ENCODE measurements around the gene MPC1. TPM values are rescaled to one million over a fixed set of nuclear protein-coding genes. Genes with fewer than 3 reads are reported as not detected.

Gene MPC1
- total RNA-seq, 3 donors from 2014 or later: 37.4 to 66.9 (median 65.7) TPM

DNA sequence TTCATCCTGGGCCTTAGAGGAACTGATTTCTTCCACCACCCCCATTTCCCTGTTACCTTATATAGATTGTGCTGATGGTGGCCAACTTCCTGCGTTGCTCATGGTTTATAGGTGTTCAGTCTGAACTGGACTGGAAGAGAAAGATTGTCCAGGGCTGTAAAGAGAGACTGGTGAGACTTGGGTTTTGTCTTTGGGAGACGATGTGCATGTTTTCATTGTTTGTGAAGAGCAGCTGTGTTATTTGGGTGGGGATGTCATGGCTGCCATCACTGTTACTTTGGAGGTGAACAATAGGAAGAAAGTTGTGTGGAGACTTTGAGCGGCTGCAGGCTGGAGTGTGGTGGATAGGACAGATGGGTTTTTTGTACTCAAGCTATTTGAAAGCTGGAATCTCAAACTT is 15.6 kb upstream of the MPC1 start:
- Histone ChIP-seq H3K27ac (no peak overlapping the region), H3K4me3 (no peak overlapping the region), H3K27me3 (peaks cover 0 to 14% of the 10 kb centered on the region in 2 donors), H3K4me1 (no peaks in the 10 kb centered on the region), H3K36me3 (no peaks in the 10 kb centered on the region), H3K9me3 (no peaks in the 10 kb centered on the region)
- intact Hi-C loops (cut with DNase I; ENCODE audit: low total_unique reads): no loop called here
- TF ChIP-seq, protein P1, sequence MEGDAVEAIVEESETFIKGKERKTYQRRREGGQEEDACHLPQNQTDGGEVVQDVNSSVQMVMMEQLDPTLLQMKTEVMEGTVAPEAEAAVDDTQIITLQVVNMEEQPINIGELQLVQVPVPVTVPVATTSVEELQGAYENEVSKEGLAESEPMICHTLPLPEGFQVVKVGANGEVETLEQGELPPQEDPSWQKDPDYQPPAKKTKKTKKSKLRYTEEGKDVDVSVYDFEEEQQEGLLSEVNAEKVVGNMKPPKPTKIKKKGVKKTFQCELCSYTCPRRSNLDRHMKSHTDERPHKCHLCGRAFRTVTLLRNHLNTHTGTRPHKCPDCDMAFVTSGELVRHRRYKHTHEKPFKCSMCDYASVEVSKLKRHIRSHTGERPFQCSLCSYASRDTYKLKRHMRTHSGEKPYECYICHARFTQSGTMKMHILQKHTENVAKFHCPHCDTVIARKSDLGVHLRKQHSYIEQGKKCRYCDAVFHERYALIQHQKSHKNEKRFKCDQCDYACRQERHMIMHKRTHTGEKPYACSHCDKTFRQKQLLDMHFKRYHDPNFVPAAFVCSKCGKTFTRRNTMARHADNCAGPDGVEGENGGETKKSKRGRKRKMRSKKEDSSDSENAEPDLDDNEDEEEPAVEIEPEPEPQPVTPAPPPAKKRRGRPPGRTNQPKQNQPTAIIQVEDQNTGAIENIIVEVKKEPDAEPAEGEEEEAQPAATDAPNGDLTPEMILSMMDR (IDR thresholded peaks at IDR 0.05): no peak
- TF ChIP-seq POLR2AphosphoS5 (IDR thresholded peaks at IDR 0.05) (no peak), POLR2A (IDR thresholded peaks at IDR 0.05) (no peak)
- no peak for DNase-seq (ENCODE audit: low spot score in 2 of 2)

DNA sequence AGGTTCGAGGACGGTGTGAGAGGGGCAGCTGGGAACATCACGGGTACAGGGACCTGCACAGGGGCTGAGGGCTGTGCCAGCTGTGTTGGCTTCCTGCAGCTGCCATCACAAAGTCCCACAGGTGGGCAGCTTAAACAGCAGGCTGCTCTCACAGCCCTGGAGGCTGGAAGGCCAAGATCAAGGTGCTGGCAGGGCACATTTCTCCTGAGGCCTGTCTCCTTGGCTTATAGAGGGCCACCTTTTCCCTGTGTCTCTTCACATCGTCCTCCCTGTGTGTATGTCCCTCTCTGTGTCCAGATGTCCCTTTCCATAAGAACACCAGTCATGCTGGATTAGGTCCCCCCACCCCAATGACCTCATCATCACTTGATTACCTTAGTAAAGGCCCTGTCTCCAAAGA is 15.1 kb upstream of the MPC1 start:
- Histone ChIP-seq H3K9me3 (no peaks in the 10 kb centered on the region), H3K4me3 (no peak overlapping the region), H3K27ac (no peak overlapping the region), H3K36me3 (no peaks in the 10 kb centered on the region), H3K27me3 (peaks cover 0 to 14% of the 10 kb centered on the region in 2 donors), H3K4me1 (no peaks in the 10 kb centered on the region)
- DNase-seq (ENCODE audit: low spot score in 2 of 2): no peak
- TF ChIP-seq, protein P1 (IDR thresholded peaks at IDR 0.05): no peak
- TF ChIP-seq POLR2A (IDR thresholded peaks at IDR 0.05): no peak
- intact Hi-C loops (cut with DNase I; ENCODE audit: low total_unique reads): no loop called here

DNA sequence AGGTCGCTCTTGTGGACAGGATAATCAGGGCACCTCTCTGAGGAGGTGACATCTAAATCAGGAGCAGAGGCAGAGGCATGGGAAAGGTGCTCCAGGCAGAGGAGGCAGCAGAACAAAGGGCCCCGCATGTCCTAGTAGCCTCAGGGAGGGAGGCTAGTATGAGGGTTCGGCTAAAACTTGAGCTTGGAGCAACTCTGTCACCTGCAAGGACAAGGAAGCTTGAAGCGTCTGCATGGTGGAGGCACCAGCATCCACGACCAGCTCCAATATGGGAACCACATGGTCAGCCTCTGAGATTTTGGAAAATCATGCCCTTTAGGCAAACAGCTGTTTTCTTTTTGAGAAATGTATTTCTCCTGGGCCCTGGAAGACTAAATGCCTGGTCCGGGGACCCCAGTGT is 13.0 kb upstream of the MPC1 start:
- H3K4me1 ChIP-seq: no peaks in the 10 kb centered on the region
- DNase-seq (ENCODE audit: low spot score in 2 of 2): no peak
- H3K36me3 ChIP-seq: no peaks in the 10 kb centered on the region
- peaks cover 0 to 14% of the 10 kb centered on the region in 2 donors for H3K27me3 ChIP-seq
- no peaks in the 10 kb centered on the region for H3K9me3 ChIP-seq
- TF ChIP-seq POLR2A (IDR thresholded peaks at IDR 0.05): no peak
- TF ChIP-seq, protein P1 (IDR thresholded peaks at IDR 0.05): no peak
- TF ChIP-seq POLR2AphosphoS5 (IDR thresholded peaks at IDR 0.05): no peak
- H3K27ac ChIP-seq: no peak overlapping the region
- H3K4me3 ChIP-seq: no peak overlapping the region
- intact Hi-C loops (cut with DNase I; ENCODE audit: low total_unique reads): no loop called here

DNA sequence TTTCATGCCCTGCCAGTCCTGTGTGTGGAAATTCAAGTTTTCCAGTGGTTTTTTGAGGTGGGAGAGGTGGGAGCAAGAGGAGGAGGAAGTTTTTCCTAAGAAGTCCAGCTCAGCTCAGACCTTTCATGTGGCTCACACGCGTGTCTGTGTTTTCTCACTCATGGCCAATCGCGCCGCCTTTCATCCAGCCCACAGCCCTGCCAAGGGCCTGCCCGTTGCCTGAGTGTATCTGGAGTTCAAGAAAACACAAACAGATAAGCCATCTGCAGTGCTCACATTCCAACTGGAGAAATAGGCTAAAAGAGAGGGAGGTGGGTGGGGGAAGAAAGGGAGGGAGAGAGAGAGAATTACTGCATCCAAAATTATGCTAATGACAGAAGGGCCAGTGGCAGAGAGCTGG is 12.6 kb upstream of the MPC1 start:
- no peaks in the 10 kb centered on the region for H3K9me3 ChIP-seq
- no peak overlapping the region for H3K27ac ChIP-seq
- no peak overlapping the region for H3K4me3 ChIP-seq
- H3K36me3 ChIP-seq: no peaks in the 10 kb centered on the region
- no peak for DNase-seq (ENCODE audit: low spot score in 2 of 2)
- H3K4me1 ChIP-seq: no peaks in the 10 kb centered on the region
- H3K27me3 ChIP-seq: peaks cover 0 to 14% of the 10 kb centered on the region in 2 donors
- intact Hi-C loops (cut with DNase I; ENCODE audit: low total_unique reads): no loop called here
- TF ChIP-seq POLR2AphosphoS5 (IDR thresholded peaks at IDR 0.05): no peak
- TF ChIP-seq, protein P1 (IDR thresholded peaks at IDR 0.05): no peak
- TF ChIP-seq POLR2A (IDR thresholded peaks at IDR 0.05): no peak

DNA sequence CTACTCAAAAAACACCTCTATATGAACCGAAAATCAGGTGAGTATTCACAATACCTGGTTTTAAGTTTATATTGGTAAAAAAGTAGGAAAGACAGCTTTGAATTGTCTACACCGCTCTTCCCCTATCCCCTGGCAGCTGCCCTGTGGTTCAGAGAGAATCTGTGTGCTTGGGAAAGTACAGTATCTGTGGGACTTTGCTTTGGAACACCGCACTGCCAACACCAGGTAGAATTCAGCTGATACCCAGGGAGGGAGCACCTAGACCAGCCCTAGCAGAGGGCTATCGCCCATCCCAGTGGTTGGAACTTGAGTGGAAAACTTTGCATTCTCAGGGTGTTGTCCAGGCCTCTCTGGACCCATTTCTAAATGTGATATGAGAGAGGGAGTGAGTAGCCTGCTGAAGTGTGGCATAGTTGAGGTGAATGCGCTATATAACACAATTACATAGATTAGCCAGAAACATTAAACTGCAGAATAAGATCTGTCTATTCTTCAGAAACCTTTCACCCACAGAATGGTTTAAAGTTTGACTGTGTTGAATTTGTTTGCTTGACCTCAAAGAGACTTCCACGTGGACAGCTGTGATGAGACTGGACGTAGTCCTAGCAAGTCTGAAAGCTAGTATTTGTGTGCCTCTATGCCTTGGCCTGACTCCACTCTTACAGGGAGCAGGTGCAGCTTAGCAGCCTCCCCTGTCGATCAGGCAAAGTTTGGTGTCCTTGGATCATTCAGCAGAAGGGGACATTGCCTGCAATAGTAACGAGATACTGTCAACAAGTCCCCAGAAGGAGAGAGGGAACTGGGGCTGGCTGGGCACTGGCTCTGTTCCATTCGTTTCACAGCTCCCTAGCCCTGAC is 11.5 kb upstream of the MPC1 start:
- intact Hi-C loops (cut with DNase I; ENCODE audit: low total_unique reads): no loop called here
- Histone ChIP-seq H3K36me3 (no peaks in the 10 kb centered on the region), H3K4me3 (no peak overlapping the region), H3K27ac (no peak overlapping the region), H3K27me3 (peaks cover 0 to 14% of the 10 kb centered on the region in 2 donors), H3K9me3 (no peaks in the 10 kb centered on the region), H3K4me1 (no peaks in the 10 kb centered on the region)
- no peak for DNase-seq (ENCODE audit: low spot score in 2 of 2)
- TF ChIP-seq, protein P1 (IDR thresholded peaks at IDR 0.05): no peak

Data from breast epithelium (tissue), 4 donors.